Calu3 (cell line): ENCODE measurements around the gene PSMG3. TPM values are rescaled to one million over a fixed set of nuclear protein-coding genes. Genes with fewer than 3 reads are reported as not detected.
A peak's percentile ranks its signal among the peaks of the same experiment; 100 is the strongest.

Experiments
- BruUV-seq: library from RNA; stranded (reverse); fragments of 400-500 nt; replicated peaks from 2 replicates; lab custom pipeline; 2021; lab: Mats Ljungman, UMichigan
- CTCF ChIA-PET: fragments of 300-600 bp; sonication (Branson Sonifier 250); formaldehyde crosslinking; loops from one replicate; lab custom pipeline; 2022; ENCODE audit warnings: antibody characterized with exemption; lab: Charles Lee
- DNase-seq: peaks from one replicate; pipeline ENCODE4 v3.0.0; 2022
- H3K27ac Mint-ChIP-seq: one replicate; pipeline ENCODE4 v1.8.0; 2022; ENCODE audit warnings: mixed read lengths; ENCODE audit not compliant: unreplicated experiment
- H3K27me3 Mint-ChIP-seq: one replicate; pipeline ENCODE4 v1.8.0; 2022; ENCODE audit warnings: mixed read lengths; ENCODE audit not compliant: unreplicated experiment
- H3K36me3 Mint-ChIP-seq: one replicate; pipeline ENCODE4 v1.8.0; 2022; ENCODE audit warnings: mild to moderate bottlenecking, moderate library complexity, mixed read lengths; ENCODE audit not compliant: insufficient read depth, unreplicated experiment
- H3K4me1 Mint-ChIP-seq: one replicate; pipeline ENCODE4 v1.8.0; 2022; ENCODE audit warnings: mild to moderate bottlenecking, low read depth, mixed read lengths; ENCODE audit not compliant: unreplicated experiment
- H3K4me3 Mint-ChIP-seq: one replicate; pipeline ENCODE4 v1.8.0; 2022; ENCODE audit warnings: mild to moderate bottlenecking, low read depth, moderate library complexity, mixed read lengths; ENCODE audit not compliant: unreplicated experiment
- H3K9me3 Mint-ChIP-seq: one replicate; pipeline ENCODE4 v1.8.0; 2022; ENCODE audit warnings: low read depth, mixed read lengths; ENCODE audit not compliant: unreplicated experiment
- intact Hi-C: fragments of 100-400 bp; cut with micrococcal nuclease; formaldehyde crosslinking; loops from one replicate; pipeline ENCODE4 v1.10.0; 2022; ENCODE audit not compliant: unreplicated experiment
- total RNA-seq: library from RNA; stranded (reverse); gene quantifications from 2 replicates; pipeline ENCODE4 v1.2.3, GENCODE V29; 2022
- TF ChIP-seq, protein P1 (sequence below): fragments of 200-600 bp; IDR thresholded peaks from one replicate; pipeline ENCODE4 v1.8.0; 2022; ENCODE audit warnings: antibody characterized with exemption; ENCODE audit not compliant: unreplicated experiment

The PSMG3 gene
- total RNA-seq, 1 experiment from 2014 or later, result 64.0 TPM

DNA sequence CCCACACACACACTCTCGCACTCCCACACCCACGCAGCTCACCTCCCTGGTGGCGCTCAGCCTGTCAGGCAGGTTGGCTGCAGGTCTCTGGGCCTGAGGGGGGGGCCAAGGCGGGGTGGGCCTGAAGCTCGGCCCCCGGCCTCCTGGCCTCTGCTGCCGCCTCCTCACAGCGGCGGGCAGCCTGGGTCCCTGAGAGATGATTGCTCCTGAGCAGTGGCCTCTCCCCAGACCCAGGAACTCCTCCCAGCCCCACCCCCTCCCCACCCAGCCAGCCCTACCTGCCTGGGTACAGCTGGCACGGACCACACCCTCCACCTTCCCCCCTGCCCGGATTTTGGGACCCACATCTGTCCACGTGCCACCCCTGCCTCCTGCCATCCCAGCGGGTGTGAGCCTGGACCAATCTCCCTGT lies 9.2 kb downstream of the PSMG3 start:
- BruUV-seq, result no TSS peak
- CTCF ChIA-PET, result interaction anchor here (0.6 to 0.7 kb wide), 3 partner anchors 160 to 995 kb away, joined by 3 to 5 read pairs (median 3); no protein-coding TSS in a partner anchor
- Mint-ChIP-seq H3K9me3 (no peaks in the 10 kb centered on the region), H3K4me3 (no peak overlapping the region), H3K27ac (peak overlapping the region; percentile 61), H3K36me3 (peaks cover 58% of the 10 kb centered on the region), H3K4me1 (peaks cover 58% of the 10 kb centered on the region), H3K27me3 (no peaks in the 10 kb centered on the region)
- DNase-seq, result no peak
- intact Hi-C loops, result no loop called here
- TF ChIP-seq, protein P1, sequence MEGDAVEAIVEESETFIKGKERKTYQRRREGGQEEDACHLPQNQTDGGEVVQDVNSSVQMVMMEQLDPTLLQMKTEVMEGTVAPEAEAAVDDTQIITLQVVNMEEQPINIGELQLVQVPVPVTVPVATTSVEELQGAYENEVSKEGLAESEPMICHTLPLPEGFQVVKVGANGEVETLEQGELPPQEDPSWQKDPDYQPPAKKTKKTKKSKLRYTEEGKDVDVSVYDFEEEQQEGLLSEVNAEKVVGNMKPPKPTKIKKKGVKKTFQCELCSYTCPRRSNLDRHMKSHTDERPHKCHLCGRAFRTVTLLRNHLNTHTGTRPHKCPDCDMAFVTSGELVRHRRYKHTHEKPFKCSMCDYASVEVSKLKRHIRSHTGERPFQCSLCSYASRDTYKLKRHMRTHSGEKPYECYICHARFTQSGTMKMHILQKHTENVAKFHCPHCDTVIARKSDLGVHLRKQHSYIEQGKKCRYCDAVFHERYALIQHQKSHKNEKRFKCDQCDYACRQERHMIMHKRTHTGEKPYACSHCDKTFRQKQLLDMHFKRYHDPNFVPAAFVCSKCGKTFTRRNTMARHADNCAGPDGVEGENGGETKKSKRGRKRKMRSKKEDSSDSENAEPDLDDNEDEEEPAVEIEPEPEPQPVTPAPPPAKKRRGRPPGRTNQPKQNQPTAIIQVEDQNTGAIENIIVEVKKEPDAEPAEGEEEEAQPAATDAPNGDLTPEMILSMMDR, result no peak

DNA sequence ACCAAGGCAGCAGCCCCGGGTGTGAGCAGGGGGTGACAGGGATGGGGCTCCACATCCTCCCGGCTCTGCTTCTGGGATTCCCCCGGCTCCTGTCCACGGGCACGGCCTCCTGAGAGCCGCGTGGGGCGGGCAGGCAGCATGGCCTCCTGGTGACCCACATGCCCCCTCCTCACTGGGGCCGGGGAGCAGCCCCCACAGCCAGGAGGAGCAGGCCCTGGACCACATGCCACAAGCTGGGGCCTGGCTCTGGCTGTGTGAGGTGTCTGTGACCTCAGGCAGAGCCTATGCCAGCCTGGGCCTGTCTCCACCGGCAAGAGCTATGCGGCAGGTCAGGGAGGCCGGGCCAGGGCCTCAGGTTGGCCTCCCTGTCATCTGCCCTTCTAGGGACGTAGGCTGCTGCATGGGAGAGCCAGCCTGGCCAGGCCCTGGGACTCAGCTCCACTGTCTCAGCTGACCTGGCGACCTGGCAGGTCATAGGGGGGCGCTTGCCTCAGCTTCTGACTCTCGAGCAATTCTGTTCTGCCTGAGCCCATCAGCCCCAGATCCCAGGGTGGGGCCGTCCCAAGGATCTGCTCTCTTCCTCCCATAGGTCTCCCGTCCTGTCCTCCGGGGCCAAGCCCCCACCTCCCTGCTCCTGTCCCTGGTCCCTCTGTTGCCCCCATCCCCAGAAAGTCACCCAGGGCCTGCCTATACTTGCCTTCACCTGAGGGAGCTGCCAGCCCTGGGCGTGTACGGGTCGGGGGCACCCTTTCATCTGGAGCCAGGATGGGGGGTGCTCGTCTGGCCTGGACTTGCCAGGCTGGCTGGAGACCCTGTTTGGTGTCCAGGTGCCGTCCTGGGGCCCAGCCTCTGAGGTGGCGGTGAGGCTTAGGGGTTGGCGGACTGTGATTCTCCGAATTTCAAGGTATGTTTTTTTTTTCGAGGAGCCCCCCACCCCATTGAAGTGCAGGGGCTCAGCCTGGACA lies 9.9 kb downstream of the PSMG3 start:
- Mint-ChIP-seq H3K27me3 (no peaks in the 10 kb centered on the region), H3K27ac (peak overlapping the region; percentile 81), H3K4me3 (peak overlapping the region; percentile 48), H3K9me3 (no peaks in the 10 kb centered on the region), H3K4me1 (peaks cover 58% of the 10 kb centered on the region), H3K36me3 (peaks cover 59% of the 10 kb centered on the region)
- no peak for DNase-seq
- CTCF ChIA-PET, result interaction anchor here (0.6 to 1.3 kb wide), 3 partner anchors 53 to 843 kb away, joined by 3 to 6 read pairs (median 3); no protein-coding TSS in a partner anchor
- TF ChIP-seq, protein P1, result no peak
- intact Hi-C loops, result loop anchor here (5.0 kb wide), 1 partner anchor 53 kb away; no protein-coding TSS in a partner anchor
- no TSS peak for BruUV-seq

DNA sequence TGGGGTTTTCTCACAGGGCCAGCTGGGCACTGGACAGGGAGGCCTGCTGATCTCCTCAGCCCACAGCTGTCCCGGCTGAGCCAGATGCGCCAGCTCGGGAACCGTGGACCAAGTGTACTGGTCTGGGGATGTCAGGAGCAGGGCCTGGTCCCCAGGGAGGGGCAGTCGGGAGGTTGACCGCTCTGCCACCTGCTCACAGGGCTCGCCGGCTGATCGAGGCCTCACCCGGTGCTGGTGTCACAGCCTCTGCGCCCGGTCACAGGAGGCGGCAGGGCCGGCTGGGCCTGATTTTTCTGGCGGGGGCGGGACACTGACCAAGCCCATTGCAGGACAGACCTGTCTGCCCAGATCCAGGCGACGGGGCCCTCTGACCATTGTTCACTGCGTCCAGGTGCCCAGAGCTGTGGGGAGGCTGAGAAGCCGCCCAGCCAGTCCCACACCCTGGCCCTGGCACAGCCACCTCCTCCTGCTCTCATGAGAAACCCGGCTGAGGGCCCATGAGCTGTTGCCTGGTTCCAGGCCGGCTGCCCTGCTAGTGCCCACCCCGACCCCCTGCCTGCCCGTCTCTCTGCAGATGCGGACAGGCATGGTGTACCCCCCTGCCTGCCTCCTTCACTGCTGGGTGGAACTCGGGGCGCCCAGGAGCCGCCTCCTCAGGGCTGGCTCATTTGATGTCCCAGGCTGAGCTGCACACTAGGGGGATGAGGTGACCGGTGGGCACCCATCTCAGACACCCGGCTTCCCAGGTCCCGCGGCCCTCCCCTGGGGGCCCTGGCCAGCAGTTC lies 10.8 kb downstream of the PSMG3 start:
- Mint-ChIP-seq H3K27ac (peak overlapping the region; percentile 81), H3K4me3 (peak overlapping the region; percentile 48), H3K36me3 (peaks cover 64% of the 10 kb centered on the region), H3K9me3 (no peaks in the 10 kb centered on the region), H3K27me3 (no peaks in the 10 kb centered on the region), H3K4me1 (peaks cover 60% of the 10 kb centered on the region)
- BruUV-seq, result no TSS peak
- TF ChIP-seq, protein P1, result no peak
- peak; percentile 97 for DNase-seq
- CTCF ChIA-PET, result interaction anchor here (0.9 to 1.3 kb wide), 4 partner anchors 26 to 53 kb away, joined by 3 to 6 read pairs (median 3); no protein-coding TSS in a partner anchor
- intact Hi-C loops, result loop anchor here (5.0 kb wide), 1 partner anchor 52 kb away; no protein-coding TSS in a partner anchor
